ENCODE data around the gene SORCS2.
A peak's percentile ranks its signal among the peaks of the same experiment; 100 is the strongest.

The SORCS2 gene

DNA sequence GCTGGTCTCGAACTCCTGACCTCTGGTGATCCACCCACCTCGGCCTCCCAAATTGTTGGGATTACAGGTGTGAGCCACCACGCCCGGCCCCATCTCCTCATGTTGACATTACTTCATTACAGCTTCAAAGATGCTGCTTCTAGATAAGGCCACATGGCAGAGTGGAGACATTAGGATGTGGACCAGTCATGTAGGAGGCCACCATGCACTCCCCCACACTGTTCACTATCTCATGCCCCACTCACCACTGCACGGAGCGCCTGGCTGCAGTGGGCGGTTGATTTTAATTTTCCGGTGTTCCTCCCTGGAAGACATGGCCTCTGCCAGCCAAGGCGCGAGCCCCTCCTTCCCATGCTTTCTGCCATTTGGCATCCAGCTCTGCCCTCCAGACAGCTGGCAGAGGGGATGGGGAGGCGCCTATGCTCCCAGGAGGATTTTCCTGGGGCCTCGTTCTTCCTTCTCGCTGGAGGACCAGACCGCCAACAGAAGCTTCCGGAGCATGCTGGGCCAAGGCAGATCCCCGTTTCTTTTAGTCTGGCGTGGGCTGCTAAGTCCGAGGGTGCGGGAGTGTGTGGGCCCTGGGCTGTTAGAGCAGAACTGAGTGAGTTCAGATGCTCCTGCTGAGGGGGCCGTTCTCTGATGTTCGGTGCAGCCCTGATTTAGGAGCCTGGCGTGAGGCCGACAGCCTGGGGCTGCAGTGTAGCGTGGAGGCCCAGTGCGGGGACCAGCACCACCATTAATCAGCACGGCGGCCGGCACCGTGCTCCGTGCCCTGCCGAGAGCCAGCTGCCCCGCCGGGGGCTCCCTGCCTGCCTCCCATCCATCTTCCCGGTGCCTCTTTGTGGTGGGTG is 93.1 kb downstream of the SORCS2 start:
- FAIRE-seq, result no peak
- no peak for DNase-seq (ENCODE audit: insufficient read length, low spot score)

DNA sequence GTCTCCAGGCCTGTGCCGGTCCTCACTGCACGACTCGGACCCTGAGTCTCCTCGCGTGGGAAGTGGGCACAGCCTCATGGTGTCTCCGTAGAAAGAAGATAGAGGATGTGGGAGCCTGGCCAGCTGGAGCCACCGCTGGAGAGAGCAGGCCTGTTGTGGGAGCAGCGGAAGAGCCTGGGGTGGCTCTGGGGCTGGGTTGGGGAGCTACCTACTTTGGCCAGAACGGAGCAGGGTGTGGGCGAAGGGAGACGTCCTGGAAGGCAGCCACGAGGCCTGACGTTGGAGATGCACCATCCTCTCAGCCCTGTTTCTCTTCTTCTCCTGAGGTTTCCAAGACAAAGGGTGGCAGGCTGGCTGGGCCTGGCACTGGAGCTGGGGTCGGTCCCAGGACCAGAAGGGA is 93.8 kb downstream of the SORCS2 start:
- FAIRE-seq, result no peak
- no peak for DNase-seq (ENCODE audit: insufficient read length, low spot score)

DNA sequence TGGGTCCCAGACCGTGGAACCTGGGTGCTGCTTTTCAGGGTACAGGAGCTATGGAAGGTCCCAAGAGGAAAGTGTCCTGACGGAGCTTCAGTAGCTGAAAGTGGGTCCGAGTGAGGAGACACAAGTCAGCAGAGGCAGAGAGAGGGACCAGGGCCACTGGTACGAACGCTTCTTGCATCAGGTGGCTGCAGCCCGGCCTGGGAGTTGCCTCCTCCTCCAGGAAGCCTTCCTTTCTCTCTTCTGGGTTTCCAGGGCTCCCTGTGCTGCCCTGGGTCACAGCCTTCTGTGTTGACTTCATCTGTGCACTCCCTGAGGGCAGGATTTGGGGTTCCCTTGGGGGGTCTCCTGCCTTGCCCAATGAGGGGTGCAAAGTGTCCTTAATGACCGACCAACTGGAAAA is 94.5 kb downstream of the SORCS2 start:
- no peak for DNase-seq (ENCODE audit: insufficient read length, low spot score)

DNA sequence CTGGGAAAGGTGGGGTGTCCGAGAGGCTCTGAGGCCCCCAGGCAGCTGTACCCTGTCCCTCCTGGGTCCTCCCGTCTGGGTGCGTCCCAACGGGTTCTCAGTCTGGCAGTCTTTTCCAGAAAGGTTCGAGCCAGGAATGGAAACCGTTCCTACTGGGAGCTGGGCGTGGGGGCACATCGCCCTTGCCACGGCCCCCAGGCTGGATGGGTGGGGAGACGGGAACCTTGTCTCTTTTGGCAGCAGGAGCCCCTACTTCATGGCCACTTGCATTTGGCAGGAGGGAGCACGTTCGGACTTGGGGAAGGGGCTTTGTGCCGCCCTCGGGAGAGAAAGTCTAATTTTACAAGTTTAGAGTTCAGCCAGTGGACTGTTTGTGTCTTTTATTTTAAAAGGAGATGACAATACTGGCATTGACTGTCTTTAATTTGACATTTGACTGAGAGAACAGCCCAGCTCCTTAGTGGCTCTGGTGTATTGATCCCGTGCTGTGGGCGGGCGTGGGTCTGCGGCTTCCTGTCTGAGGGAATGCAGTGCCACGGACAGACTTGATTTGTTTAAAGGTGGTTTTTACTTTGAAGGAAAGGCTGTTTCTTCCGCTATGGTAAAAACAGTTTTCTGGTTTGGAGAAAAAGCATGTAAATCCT is 95.1 kb downstream of the SORCS2 start:
- DNase-seq (ENCODE audit: insufficient read length, low spot score), result no peak
- no peak for FAIRE-seq

More for the DNA sequence above, 94.5 kb downstream of the SORCS2 start:
- no peak for FAIRE-seq

GRCh38 chr4:7287918-7288280 is 95.6 kb downstream of the SORCS2 start:
- no peak for DNase-seq (ENCODE audit: insufficient read length, low spot score)
- FAIRE-seq, result no peak

- DNase-seq (ENCODE audit: insufficient read length, low spot score) (no peak), FAIRE-seq (no peak)
These were observed 96.6 kb downstream of the SORCS2 start for GRCh38 chr4:7288751-7289523.

GRCh38 chr4:7289589-7289988 is 97.3 kb downstream of the SORCS2 start:
- FAIRE-seq (no peak), DNase-seq (ENCODE audit: insufficient read length, low spot score) (no peak)

- no peak for DNase-seq (ENCODE audit: insufficient read length, low spot score)
- no peak for FAIRE-seq
These were observed 99.2 kb downstream of the SORCS2 start for GRCh38 chr4:7291372-7292114.

DNA sequence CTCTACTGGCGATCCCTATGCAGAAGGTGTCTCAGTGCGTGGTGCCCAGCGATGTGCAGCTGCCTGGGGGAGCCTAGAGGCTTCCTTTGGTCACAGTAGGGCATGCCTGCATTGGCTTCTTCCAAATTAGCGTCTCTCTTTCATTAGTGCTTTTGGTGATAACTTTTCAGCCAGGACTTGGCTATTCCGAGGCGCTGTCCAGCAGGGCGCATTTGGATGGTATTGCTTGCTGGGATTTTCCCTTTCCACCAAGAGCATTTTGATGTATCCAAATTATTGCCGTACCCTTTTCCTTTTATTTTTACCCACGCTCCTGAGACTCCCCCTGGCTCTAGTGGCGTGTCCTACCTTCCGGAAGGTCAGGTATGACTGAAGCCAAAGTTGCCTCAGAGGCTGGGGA is 101.4 kb downstream of the SORCS2 start:
- FAIRE-seq (no peak), DNase-seq (ENCODE audit: insufficient read length, low spot score) (no peak)

- no peak for FAIRE-seq
- no peak for DNase-seq (ENCODE audit: insufficient read length, low spot score)
These were observed 101.9 kb downstream of the SORCS2 start for GRCh38 chr4:7294176-7294756.

- no peak for FAIRE-seq
- DNase-seq (ENCODE audit: insufficient read length, low spot score), result no peak
These were observed 103.0 kb downstream of the SORCS2 start for GRCh38 chr4:7295197-7295910.

- DNase-seq (ENCODE audit: insufficient read length, low spot score), result peak; percentile 49
- no peak for FAIRE-seq
These were observed 103.7 kb downstream of the SORCS2 start for GRCh38 chr4:7295911-7296660.

DNA sequence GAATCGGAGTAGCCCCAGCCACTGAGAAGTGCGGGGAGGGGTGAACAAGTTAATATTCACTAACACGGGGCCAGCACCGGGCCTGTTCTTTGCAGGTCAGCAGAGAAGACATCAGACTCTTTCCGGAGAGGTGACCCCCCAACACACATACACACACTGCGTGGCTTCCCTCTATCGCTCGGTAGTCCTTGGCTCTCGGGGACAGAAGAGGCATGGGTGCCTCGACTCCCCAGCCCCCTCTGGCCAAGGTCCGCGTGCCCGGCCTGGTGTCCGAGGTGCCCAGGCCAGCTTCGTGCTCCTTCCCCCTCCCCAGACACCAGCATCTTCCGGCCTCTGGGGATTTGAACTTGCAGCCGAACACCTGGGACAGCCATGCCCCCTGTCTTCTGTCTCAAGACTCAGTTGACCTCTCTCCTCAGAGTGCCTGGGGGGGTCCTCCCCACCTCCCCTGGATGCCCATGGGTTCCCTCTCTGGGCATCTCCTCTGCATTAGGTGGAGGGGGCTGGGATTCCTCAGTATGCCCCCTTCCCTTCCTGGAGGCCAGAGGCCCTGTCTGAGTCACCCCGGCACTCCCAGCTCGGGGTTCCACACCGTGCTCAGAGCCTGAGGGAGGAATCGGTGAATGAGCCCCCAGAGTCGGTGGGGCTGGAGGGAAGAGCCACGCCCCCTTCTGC is 104.5 kb downstream of the SORCS2 start:
- FAIRE-seq, result no peak
- DNase-seq (ENCODE audit: insufficient read length, low spot score), result no peak

DNA sequence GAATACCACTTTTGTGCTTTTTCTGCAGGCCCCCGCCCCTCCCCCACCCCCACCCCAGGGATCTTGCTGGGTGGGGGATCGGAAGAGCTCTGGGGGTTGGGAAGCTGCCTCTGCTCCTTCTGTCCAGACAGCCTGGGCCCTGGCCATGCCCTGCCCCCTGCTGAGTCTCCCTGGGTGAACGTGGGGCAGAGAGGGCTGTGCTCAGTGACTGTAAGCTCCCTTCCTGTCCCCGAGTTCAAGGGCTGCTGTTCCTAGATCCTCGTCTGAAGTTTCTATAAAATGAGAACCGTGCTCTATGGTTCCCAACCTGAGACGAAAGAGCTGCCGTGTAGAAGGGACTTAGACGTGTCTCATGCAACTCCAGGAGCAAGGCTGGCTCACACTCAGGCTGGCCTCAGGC is 105.0 kb downstream of the SORCS2 start:
- DNase-seq (ENCODE audit: insufficient read length, low spot score) (no peak), FAIRE-seq (no peak)

DNA sequence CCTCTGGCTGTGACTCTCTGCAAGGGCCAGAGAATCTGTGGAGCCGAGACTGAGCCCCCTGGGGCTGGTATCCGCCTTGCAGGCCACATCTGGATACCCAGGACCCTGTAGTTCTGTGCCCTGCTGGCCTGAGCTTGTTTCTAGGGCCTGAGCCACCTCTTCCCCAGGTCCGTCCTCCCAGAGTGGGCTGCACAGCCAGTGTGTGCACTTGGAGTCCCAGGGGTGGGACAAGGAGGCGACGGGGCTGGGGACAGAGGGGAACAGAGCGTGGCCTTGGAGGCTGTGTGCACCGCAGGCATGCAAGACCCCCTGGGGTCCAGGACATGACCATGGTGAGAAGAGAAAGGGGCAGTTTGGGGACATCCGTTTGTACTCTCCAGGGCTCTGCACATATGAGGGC is 105.5 kb downstream of the SORCS2 start:
- FAIRE-seq, result no peak
- no peak for DNase-seq (ENCODE audit: insufficient read length, low spot score)

DNA sequence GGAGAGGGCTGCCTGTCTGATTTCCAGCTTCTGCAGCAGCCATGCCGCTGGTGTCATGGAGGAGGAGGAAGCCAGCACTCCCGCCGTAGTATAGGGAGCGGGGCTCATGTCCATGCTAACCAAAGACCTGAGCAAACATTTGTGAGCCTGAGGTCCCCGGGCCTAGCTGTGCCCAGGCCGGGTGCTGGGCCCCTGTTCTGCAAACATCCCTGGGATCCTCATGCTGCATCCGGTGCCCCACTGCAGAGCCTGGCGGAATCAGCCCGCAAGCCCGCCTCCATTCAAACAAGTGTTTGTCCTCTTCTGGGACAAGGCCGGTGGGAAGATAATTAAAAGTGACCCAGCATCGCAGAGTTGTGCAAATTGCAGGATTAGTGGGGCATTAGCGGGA is 106.3 kb downstream of the SORCS2 start:
- FAIRE-seq (no peak), DNase-seq (ENCODE audit: insufficient read length, low spot score) (no peak)

DNA sequence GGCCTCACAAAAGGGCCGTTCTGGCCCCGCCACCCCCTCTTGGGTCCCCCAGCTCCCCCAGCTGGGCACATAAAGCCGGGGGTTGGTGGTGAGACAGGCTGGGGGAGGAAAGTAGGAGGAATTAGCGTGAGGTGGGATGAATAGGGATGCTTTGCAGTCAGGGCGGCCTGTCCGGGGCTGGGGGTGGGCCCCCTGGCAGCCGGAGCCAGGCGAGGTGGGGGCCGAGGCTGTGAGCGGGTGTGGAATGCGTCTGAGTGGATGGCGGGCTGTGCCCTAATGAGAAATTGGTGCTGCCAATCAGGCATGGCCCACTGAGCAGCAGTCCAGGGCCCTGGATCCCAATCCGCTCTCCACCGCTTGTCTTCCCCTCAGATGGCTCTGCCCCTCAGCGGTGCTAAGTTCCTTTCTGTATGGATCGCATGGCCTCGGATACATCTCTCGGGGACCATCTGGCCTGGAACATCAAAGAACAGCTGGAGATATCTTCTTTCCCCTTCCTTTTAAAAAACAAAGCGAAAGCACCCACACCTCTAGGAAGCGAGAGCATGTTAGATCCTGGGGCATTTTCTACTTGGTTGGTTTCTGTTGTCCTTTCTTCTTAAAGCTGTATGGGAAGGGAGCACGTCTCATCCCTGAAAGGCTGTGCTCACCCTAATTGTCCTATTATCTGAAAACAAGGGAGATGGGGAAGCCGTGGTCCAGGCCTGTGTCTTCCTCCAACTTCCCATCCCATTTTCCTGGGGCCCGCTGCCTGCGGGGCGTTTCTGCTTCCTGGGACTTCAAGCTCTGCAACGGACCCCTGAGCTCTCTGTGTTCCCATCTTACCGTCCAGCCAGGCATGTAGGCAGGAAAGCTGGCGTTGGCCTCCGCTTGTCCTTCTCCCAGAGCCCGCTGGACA is 106.9 kb downstream of the SORCS2 start:
- DNase-seq (ENCODE audit: insufficient read length, low spot score) (no peak), FAIRE-seq (no peak)
